OCI-LY7 (cell line): ENCODE results near the gene CIAO3. TPM values are rescaled to one million over a fixed set of nuclear protein-coding genes. Genes with fewer than 3 reads are reported as not detected.
"Not testable (repeated sequence)": the region's sequence is repeated elsewhere in the genome, so short reads cannot be mapped to it uniquely, and the experiment has no call there.

Experiments used
- BruUV-seq: library from RNA; stranded (reverse); fragments of 400-500 nt; replicated peaks from 2 replicates; lab custom pipeline; 2021; lab: Mats Ljungman, UMichigan
- CTCF ChIA-PET: fragments of 300-600 bp; sonication (Branson Sonifier 250); formaldehyde crosslinking; loops from one replicate; lab custom pipeline; 2022; ENCODE audit warnings: antibody characterized with exemption; ENCODE audit not compliant: unreplicated experiment; lab: Charles Lee
- POLR2A ChIA-PET: fragments of 300-600 bp; sonication (Branson Sonifier 250); formaldehyde crosslinking; loops from one replicate; lab custom pipeline; 2022; ENCODE audit warnings: antibody characterized with exemption; lab: Charles Lee
- DNase-seq: peaks from one replicate; pipeline ENCODE4 v3.0.0-alpha.2; 2015; ENCODE audit warnings: low spot score
- H2AFZ ChIP-seq: fragments of 200-600 bp; sonication (generic), shearing (Covaris generic); 2 replicates; pipeline ENCODE4 v1.6.1; 2014; ENCODE audit warnings: mild to moderate bottlenecking, antibody characterized with exemption, low read length, moderate library complexity
- H3K27ac ChIP-seq: fragments of 200-600 bp; sonication (generic); 2 replicates; pipeline ENCODE4 v1.5.1; 2014; ENCODE audit warnings: mixed run types, low read depth, mild to moderate bottlenecking, moderate library complexity, low read length, inconsistent platforms; ENCODE audit not compliant: poor library complexity, severe bottlenecking
- H3K36me3 ChIP-seq: fragments of 200-600 bp; sonication (generic); 2 replicates; pipeline ENCODE4 v1.6.1; 2014; ENCODE audit warnings: mild to moderate bottlenecking, antibody characterized with exemption, low read length, moderate library complexity, mixed read lengths; ENCODE audit not compliant: insufficient read depth
- H3K4me1 ChIP-seq: fragments of 200-600 bp; sonication (generic); 2 replicates; pipeline ENCODE4 v1.5.1; 2014; ENCODE audit warnings: mild to moderate bottlenecking, low read length; ENCODE audit not compliant: insufficient read depth, poor library complexity, severe bottlenecking
- H3K4me2 ChIP-seq: fragments of 200-600 bp; sonication (generic); 2 replicates; pipeline ENCODE4 v1.6.1; 2014; ENCODE audit warnings: mild to moderate bottlenecking, low read length
- H3K4me3 ChIP-seq: fragments of 200-600 bp; sonication (generic); 2 replicates; pipeline ENCODE4 v1.5.1; 2014; ENCODE audit warnings: mild to moderate bottlenecking, low read depth, low read length; ENCODE audit not compliant: poor library complexity, severe bottlenecking
- H3K79me2 ChIP-seq: fragments of 200-600 bp; sonication (generic); 2 replicates; pipeline ENCODE4 v1.6.1; 2016; ENCODE audit warnings: low read depth, mild to moderate bottlenecking, low read length, moderate library complexity, mixed read lengths; ENCODE audit not compliant: insufficient read depth
- H3K9me2 ChIP-seq: fragments of 200-600 bp; sonication (generic); 2 replicates; pipeline ENCODE4 v1.6.1; 2016; ENCODE audit warnings: mild to moderate bottlenecking, low read length, mixed read lengths; ENCODE audit not compliant: insufficient read depth
- H3K9me3 ChIP-seq: fragments of 200-600 bp; sonication (generic); 2 replicates; pipeline ENCODE4 v1.6.1; 2014; ENCODE audit warnings: mild to moderate bottlenecking, mixed run types, low read length, mixed read lengths
- H4K20me1 ChIP-seq: fragments of 200-600 bp; sonication (generic); 2 replicates; pipeline ENCODE4 v1.6.1; 2014; ENCODE audit warnings: mild to moderate bottlenecking, antibody characterized with exemption, low read length, moderate library complexity, mixed read lengths; ENCODE audit not compliant: insufficient read depth
- EZH2phosphoT487 ChIP-seq: fragments of 200-600 bp; sonication (generic); IDR thresholded peaks from 2 replicates; pipeline ENCODE4 v1.6.1; 2018; ENCODE audit warnings: low read depth, borderline replicate concordance, mild to moderate bottlenecking, mixed run types, antibody characterized with exemption, low read length, moderate library complexity, mixed read lengths
- intact Hi-C: fragments of 100-400 bp; cut with micrococcal nuclease; formaldehyde crosslinking; loops from one replicate; pipeline ENCODE4 v1.10.0; 2022; ENCODE audit not compliant: unreplicated experiment
- total RNA-seq, 2 experiments: library from RNA; depleted of rRNA in 1 of 2; stranded (reverse); fragments of >200 nt in 1 of 2; shearing (Covaris generic) in 1 of 2; gene quantifications; 2 replicates each; pipeline ENCODE4 v1.2.3, GENCODE V29; 2014 to 2022
- TF ChIP-seq, protein P1 (sequence below): fragments of 200-600 bp; sonication (generic); conservative IDR thresholded peaks from 2 replicates; pipeline ENCODE4 v1.5.1; 2014; ENCODE audit warnings: mild to moderate bottlenecking, antibody characterized with exemption, low read length, moderate library complexity, mixed read lengths

The CIAO3 gene
- total RNA-seq, 2 experiments from 2014 or later, result 156 to 169 TPM

DNA sequence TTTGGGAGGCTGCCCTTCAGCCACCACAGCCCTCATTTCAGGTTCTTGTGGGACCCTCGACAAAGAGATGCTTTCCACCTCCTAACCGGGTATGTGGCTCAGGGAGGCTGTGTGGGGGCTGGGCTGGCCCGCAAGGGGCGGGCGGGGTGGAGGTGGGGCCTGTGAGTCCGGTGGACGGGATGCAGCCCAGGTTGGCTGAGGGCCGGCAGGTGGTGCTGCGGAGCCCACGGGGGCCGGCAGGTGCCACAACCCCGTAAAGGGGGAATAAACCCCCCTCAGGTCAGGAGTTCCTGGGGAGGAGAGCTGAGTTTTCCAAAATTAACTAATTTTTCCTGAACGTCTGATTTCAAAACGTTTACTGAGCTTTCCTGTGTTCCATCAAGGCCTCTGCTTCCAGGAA is 4.9 kb upstream of the CIAO3 start:
- TF ChIP-seq EZH2phosphoT487, result no peak
- TF ChIP-seq, protein P1, sequence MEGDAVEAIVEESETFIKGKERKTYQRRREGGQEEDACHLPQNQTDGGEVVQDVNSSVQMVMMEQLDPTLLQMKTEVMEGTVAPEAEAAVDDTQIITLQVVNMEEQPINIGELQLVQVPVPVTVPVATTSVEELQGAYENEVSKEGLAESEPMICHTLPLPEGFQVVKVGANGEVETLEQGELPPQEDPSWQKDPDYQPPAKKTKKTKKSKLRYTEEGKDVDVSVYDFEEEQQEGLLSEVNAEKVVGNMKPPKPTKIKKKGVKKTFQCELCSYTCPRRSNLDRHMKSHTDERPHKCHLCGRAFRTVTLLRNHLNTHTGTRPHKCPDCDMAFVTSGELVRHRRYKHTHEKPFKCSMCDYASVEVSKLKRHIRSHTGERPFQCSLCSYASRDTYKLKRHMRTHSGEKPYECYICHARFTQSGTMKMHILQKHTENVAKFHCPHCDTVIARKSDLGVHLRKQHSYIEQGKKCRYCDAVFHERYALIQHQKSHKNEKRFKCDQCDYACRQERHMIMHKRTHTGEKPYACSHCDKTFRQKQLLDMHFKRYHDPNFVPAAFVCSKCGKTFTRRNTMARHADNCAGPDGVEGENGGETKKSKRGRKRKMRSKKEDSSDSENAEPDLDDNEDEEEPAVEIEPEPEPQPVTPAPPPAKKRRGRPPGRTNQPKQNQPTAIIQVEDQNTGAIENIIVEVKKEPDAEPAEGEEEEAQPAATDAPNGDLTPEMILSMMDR, result peak; percentile 79
- no TSS peak for BruUV-seq
- ChIA-PET POLR2A (no interaction called here), CTCF (no interaction called here)
- no peaks in the 10 kb centered on the region for H3K36me3 ChIP-seq
- peak; percentile 57 for DNase-seq
- intact Hi-C loops, result loop anchor here (5.0 kb wide), 1 partner anchor 42 kb away; the partner anchor contains the start of genes CHTF18 and RPUSD1
- no peaks in the 10 kb centered on the region for H3K9me2 ChIP-seq
- H3K27ac ChIP-seq, result no peak overlapping the region
- no peak overlapping the region for H3K4me3 ChIP-seq
- H3K9me3 ChIP-seq, result no peaks in the 10 kb centered on the region
- H3K4me2 ChIP-seq, result no peak overlapping the region
- peaks cover 11% of the 10 kb centered on the region for H3K4me1 ChIP-seq
- H2AFZ ChIP-seq, result no peak overlapping the region
- no peaks in the 10 kb centered on the region for H4K20me1 ChIP-seq
- H3K79me2 ChIP-seq, result no peaks in the 10 kb centered on the region

DNA sequence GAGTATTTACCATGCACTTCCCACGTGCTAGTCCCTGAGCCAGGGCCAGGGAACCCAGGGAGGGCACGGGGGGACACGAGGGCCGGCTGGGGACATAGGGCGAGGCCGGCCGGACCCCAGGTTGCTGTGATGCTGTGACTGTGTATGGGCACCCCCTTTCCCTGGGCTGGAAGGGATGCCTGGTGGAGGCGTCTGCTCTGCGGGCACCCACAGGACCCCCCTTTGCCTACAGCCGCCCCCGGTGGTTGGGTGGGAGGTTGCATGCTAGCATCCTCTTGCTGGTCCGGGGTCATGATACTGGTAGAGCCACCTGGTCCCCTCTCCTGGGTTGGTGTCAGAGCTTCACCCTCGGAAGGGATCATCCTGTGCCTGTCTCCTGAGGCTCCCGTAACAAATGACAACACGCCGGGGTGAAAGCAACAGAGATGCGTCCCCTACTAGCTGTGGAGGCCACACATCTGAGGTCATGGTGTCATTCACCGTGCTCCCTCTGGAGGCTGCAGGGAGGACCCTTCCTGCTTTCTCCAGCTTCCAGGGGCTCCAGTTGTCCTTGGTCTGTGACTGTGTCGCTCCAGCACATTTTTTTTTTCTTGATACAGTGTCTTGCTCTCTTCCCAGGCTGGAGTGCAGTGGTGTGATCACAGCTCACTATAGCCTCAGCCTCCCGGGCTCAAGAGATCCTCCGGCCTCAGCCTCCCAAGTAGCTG is 3.1 kb upstream of the CIAO3 start:
- no peak for DNase-seq
- Histone ChIP-seq H3K4me1 (peaks cover 21% of the 10 kb centered on the region), H3K4me3 (no peak overlapping the region), H3K27ac (no peak overlapping the region), H3K4me2 (no peak overlapping the region), H3K9me3 (no peaks in the 10 kb centered on the region), H3K9me2 (no peaks in the 10 kb centered on the region), H3K36me3 (peaks cover 3% of the 10 kb centered on the region; the same call in 1 of the 2 replicates), H2AFZ (no peak overlapping the region), H3K79me2 (peaks cover 14% of the 10 kb centered on the region; the same call in 1 of the 2 replicates), H4K20me1 (no peaks in the 10 kb centered on the region)
- BruUV-seq, result no TSS peak
- CTCF ChIA-PET, result no interaction called here
- TF ChIP-seq, protein P1, result peak; percentile 55
- TF ChIP-seq EZH2phosphoT487, result no peak
- POLR2A ChIA-PET, result no interaction called here
- intact Hi-C loops, result no loop called here

DNA sequence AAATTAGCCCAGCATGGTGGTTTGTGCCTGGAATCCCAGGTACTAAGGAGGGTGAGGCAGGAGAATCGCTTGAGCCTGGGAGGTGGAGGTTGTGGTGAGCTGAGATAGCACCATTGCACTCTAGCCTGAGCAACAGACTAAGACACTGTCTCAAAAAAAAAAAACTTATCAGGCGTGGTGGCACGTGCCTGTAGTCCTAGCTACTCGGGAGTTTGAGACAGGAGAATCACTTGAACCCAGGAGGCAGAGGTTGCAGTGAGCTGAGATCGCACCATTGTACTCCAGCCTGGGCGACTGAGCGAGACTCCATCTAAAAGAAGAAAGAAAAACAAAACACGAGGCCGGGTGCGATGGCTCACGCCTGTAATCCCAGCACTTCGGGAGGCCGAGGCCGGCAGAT is 2.1 kb upstream of the CIAO3 start:
- H4K20me1 ChIP-seq, H3K4me3 ChIP-seq, H3K9me3 ChIP-seq, DNase-seq, CTCF ChIA-PET, H3K36me3 ChIP-seq, H3K9me2 ChIP-seq, H2AFZ ChIP-seq, H3K4me2 ChIP-seq, intact Hi-C loops, BruUV-seq, H3K27ac ChIP-seq: not testable (repeated sequence)
- Histone ChIP-seq H3K79me2 (peaks cover 16% of the 10 kb centered on the region; the same call in 1 of the 2 replicates), H3K4me1 (peaks cover 29% of the 10 kb centered on the region)
- POLR2A ChIA-PET, result interaction anchor here (0.7 kb wide), 1 partner anchor 23 kb away, joined by 3 read pairs; no protein-coding TSS in a partner anchor
